B cell (primary cell): ENCODE data around the gene MYCN. TPM values are rescaled to one million over a fixed set of nuclear protein-coding genes. Genes with fewer than 3 reads are reported as not detected.

Experiments used
- ATAC-seq: fragments of 200-7000 bp; cut with Tn5 transposase; one replicate; pipeline ENCODE4 v1.10.0; 2021; ENCODE audit warnings: low read depth, mild to moderate bottlenecking, moderate number of reproducible peaks, moderate library complexity
- CTCF ChIA-PET: fragments of 350-600 bp; sonication (Branson Sonifier 250); formaldehyde crosslinking; loops from one replicate; lab custom pipeline; 2021; ENCODE audit warnings: antibody characterized with exemption, inconsistent platforms; lab: Charles Lee
- POLR2A ChIA-PET: fragments of 350-600 bp; sonication (Branson Sonifier 250); formaldehyde crosslinking; loops from one replicate; lab custom pipeline; 2021; ENCODE audit warnings: antibody characterized with exemption; lab: Charles Lee
- DNase-seq: peaks from one replicate; pipeline ENCODE4 v3.0.0; 2013
- H2AFZ ChIP-seq: 2 replicates; pipeline ENCODE4 v1.6.1; 2012; ENCODE audit warnings: mild to moderate bottlenecking, low read depth, low read length; ENCODE audit not compliant: insufficient read depth, poor library complexity, severe bottlenecking
- H3K27ac ChIP-seq, 2 donors: 1 replicate in 1 of 2; 2 replicates in 1 of 2; pipeline ENCODE4 v1.5.1; 2012 to 2013; ENCODE audit warnings: low read length in 2 of 2, mild to moderate bottlenecking in 2 of 2, moderate library complexity in 1 of 2
- H3K27me3 ChIP-seq, 4 experiments: fragments of 200-600 bp in 1 of 4; sonication (generic) in 1 of 4; replicated peaks in 1 of 4; 1 replicate in 2 of 4; 2 replicates in 2 of 4; pipeline versions ENCODE4 v1.6.1 to v1.7.0; 2013 to 2016; ENCODE audit warnings: low read length in 3 of 4, mild to moderate bottlenecking in 2 of 4, mixed read lengths in 1 of 4, moderate library complexity in 1 of 4; ENCODE audit not compliant: insufficient read depth in 4 of 4, control insufficient read depth in 3 of 4; ENCODE audit errors: control extremely low read depth in 1 of 4
- H3K36me3 ChIP-seq, 2 experiments: replicated peaks in 1 of 2; 1 replicate in 1 of 2; 2 replicates in 1 of 2; pipeline versions ENCODE4 v1.6.1 to v1.7.1; 2013; ENCODE audit warnings: low read length in 1 of 2; ENCODE audit not compliant: insufficient read depth in 2 of 2, control insufficient read depth in 1 of 2; ENCODE audit errors: control extremely low read depth in 1 of 2, extremely low read depth in 1 of 2
- H3K4me1 ChIP-seq, 2 donors: fragments of 200-600 bp in 1 of 2; sonication (generic) in 1 of 2; 1 replicate in 1 of 2; 2 replicates in 1 of 2; pipeline versions ENCODE4 v1.5.1 to v1.6.1; 2013 to 2017; ENCODE audit warnings: low read length in 2 of 2; ENCODE audit not compliant: control insufficient read depth in 2 of 2, insufficient read depth in 2 of 2
- H3K4me2 ChIP-seq: replicated peaks from 2 replicates; pipeline ENCODE3; 2012; ENCODE audit warnings: mild to moderate bottlenecking, low read depth, low read length; ENCODE audit not compliant: poor library complexity, severe bottlenecking
- H3K4me3 ChIP-seq, 5 experiments: fragments of 200-600 bp in 1 of 5; sonication (generic) in 1 of 5; 1 replicate in 3 of 5; 2 replicates in 2 of 5; pipeline versions ENCODE4 v1.5.1 to v1.7.0; 2011 to 2016; ENCODE audit warnings: low read length in 4 of 5, mild to moderate bottlenecking in 4 of 5, low read depth in 2 of 5, control low read depth in 1 of 5, moderate library complexity in 1 of 5; ENCODE audit not compliant: insufficient read depth in 1 of 5; ENCODE audit errors: control extremely low read depth in 1 of 5, extremely low read depth in 1 of 5
- H3K79me2 ChIP-seq: fragments of 200-600 bp; sonication (generic); one replicate; pipeline ENCODE4 v1.6.0; 2016; ENCODE audit warnings: low read length; ENCODE audit not compliant: control insufficient read depth, insufficient read depth
- H3K9ac ChIP-seq: fragments of 200-600 bp; sonication (generic); 2 replicates; pipeline ENCODE4 v1.6.1; 2017; ENCODE audit warnings: mild to moderate bottlenecking, low read length, moderate library complexity
- H3K9me3 ChIP-seq, 3 donors: one replicate each; pipeline versions ENCODE4 v1.6.1 to v1.7.1; 2013; ENCODE audit warnings: low read length in 2 of 3; ENCODE audit not compliant: control insufficient read depth in 2 of 3, insufficient read depth in 1 of 3; ENCODE audit errors: control extremely low read depth in 1 of 3
- H4K20me1 ChIP-seq: 2 replicates; pipeline ENCODE4 v1.6.0; 2012; ENCODE audit warnings: mild to moderate bottlenecking, low read length; ENCODE audit not compliant: insufficient read depth, control insufficient read depth, poor library complexity, severe bottlenecking
- H3K27ac Mint-ChIP-seq: one replicate; pipeline ENCODE4 v1.8.0; 2021; ENCODE audit warnings: mixed read lengths
- H3K27me3 Mint-ChIP-seq: one replicate; pipeline ENCODE4 v1.8.0; 2021; ENCODE audit warnings: mixed read lengths
- H3K4me1 Mint-ChIP-seq: one replicate; pipeline ENCODE4 v1.8.0; 2021; ENCODE audit warnings: mixed read lengths
- H3K4me3 Mint-ChIP-seq: one replicate; pipeline ENCODE4 v1.8.0; 2021; ENCODE audit warnings: mixed read lengths
- H3K9me3 Mint-ChIP-seq: one replicate; pipeline ENCODE4 v1.8.0; 2022; ENCODE audit warnings: mixed read lengths; ENCODE audit not compliant: insufficient read depth
- CTCF ChIP-seq: fragments of 200-600 bp; IDR thresholded peaks from one replicate; pipeline ENCODE4 v1.8.0; 2022; ENCODE audit warnings: antibody characterized with exemption, mild to moderate bottlenecking
- EZH2 ChIP-seq: IDR thresholded peaks from 2 replicates; pipeline ENCODE4 v1.6.1; 2012; ENCODE audit warnings: borderline replicate concordance, low read depth, mild to moderate bottlenecking, moderate library complexity, low read length; ENCODE audit not compliant: insufficient read depth, poor library complexity, severe bottlenecking
- WGBS: methylation state at CpG from one replicate; pipeline ENCODE4 v1.1.5; 2013; ENCODE audit warnings: missing lambda C conversion rate; ENCODE audit not compliant: insufficient coverage; 5-methylcytosine and 5-hydroxymethylcytosine counted together
- intact Hi-C: fragments of 100-400 bp; cut with micrococcal nuclease; formaldehyde crosslinking; loops from one replicate; pipeline ENCODE4 v1.10.0; 2022
- polyA plus RNA-seq: library from polyadenylated mRNA; depleted of rRNA; stranded (reverse); fragments of >200 nt; gene quantifications from 2 replicates; pipeline ENCODE4 v1.2.3, GENCODE V29; 2012
- total RNA-seq, 2 donors: library from RNA; stranded (reverse); fragments of 120-200 nt in 1 of 2; gene quantifications; 1 replicate in 1 of 2; 2 replicates in 1 of 2; pipeline versions ENCODE4 v1.2.3 to v1.2.4, GENCODE V29; 2013 to 2022

The MYCN gene
- total and polyA plus RNA-seq, 2 donors (not counting 1 experiment from before 2014, with no cell fraction given): not detected

- DNase-seq (no peak), ATAC-seq (no peak)
- no peak overlapping the region for H2AFZ ChIP-seq
- ChIA-PET POLR2A (no interaction called here), CTCF (no interaction called here)
- no peak overlapping the region for H3K4me3 ChIP-seq
- Mint-ChIP-seq H3K4me3 (peak overlapping the region; percentile 64), H3K27me3 (peaks cover 60% of the 10 kb centered on the region), H3K27ac (no peak overlapping the region), H3K9me3 (no peaks in the 10 kb centered on the region), H3K4me1 (peaks cover 29% of the 10 kb centered on the region)
- WGBS: 1% methylated on average over 51 of the region's 52 CpGs
- intact Hi-C loops: no loop called here
- no peak overlapping the region for H3K9ac ChIP-seq
- peaks cover 0 to 54% (median 28%) of the 10 kb centered on the region in 4 experiments for H3K27me3 ChIP-seq
- H3K9me3 ChIP-seq: no peaks in the 10 kb centered on the region
- no peaks in the 10 kb centered on the region for H3K79me2 ChIP-seq
- H3K4me2 ChIP-seq: peak overlapping the region; percentile 67
- no peak overlapping the region for H3K27ac ChIP-seq
- no peak for TF ChIP-seq EZH2
- no peak for TF ChIP-seq CTCF
- H3K4me1 ChIP-seq: peaks cover 23 to 28% of the 10 kb centered on the region in 2 donors
- no peaks in the 10 kb centered on the region for H4K20me1 ChIP-seq
- no peaks in the 10 kb centered on the region for H3K36me3 ChIP-seq
These were observed 521 bp downstream of the MYCN start for GRCh38 chr2:15940661-15941480.

GRCh38 chr2:15941481-15941850 is 1.1 kb downstream of the MYCN start:
- Histone ChIP-seq H3K9me3 (no peaks in the 10 kb centered on the region), H3K4me1 (peaks cover 23 to 28% of the 10 kb centered on the region in 2 donors), H2AFZ (no peak overlapping the region), H3K9ac (no peak overlapping the region), H3K27ac (no peak overlapping the region), H3K27me3 (peaks cover 0 to 57% (median 28%) of the 10 kb centered on the region in 4 experiments), H4K20me1 (no peaks in the 10 kb centered on the region), H3K36me3 (no peaks in the 10 kb centered on the region), H3K79me2 (no peaks in the 10 kb centered on the region), H3K4me2 (peak overlapping the region; percentile 67), H3K4me3 (peak overlapping the region in 1 of 5 experiments; percentile 11)
- CTCF ChIA-PET: no interaction called here
- WGBS: 0% methylated on average over 7 of the region's 14 CpGs
- Mint-ChIP-seq H3K4me1 (peaks cover 29% of the 10 kb centered on the region), H3K4me3 (peak overlapping the region; percentile 64), H3K27me3 (peaks cover 64% of the 10 kb centered on the region), H3K27ac (no peak overlapping the region), H3K9me3 (no peaks in the 10 kb centered on the region)
- intact Hi-C loops: no loop called here
- DNase-seq (no peak), ATAC-seq (no peak)
- no peak for TF ChIP-seq CTCF
- TF ChIP-seq EZH2: no peak
- POLR2A ChIA-PET: no interaction called here
